H1 (cell line): ENCODE results near the gene PLEKHG3. TPM values are rescaled to one million over a fixed set of nuclear protein-coding genes. Genes with fewer than 3 reads are reported as not detected.

Experiments
- CTBP2 ChIP-seq: IDR thresholded peaks from 2 replicates; pipeline ENCODE4 v1.7.0; 2011; ENCODE audit warnings: borderline replicate concordance, mild to moderate bottlenecking, moderate library complexity, mixed read lengths, low read length; ENCODE audit not compliant: insufficient read depth, insufficient read length
- NANOG ChIP-seq: IDR thresholded peaks from 2 replicates; pipeline ENCODE4 v1.6.1; 2011; ENCODE audit warnings: low read length, low read depth, mild to moderate bottlenecking, inconsistent platforms; ENCODE audit not compliant: insufficient read depth, poor library complexity, severe bottlenecking
- RAD21 ChIP-seq, 2 experiments: IDR thresholded peaks in 1 of 2; conservative IDR thresholded peaks in 1 of 2; 2 replicates each; pipeline ENCODE4 v1.6.1; 2011; ENCODE audit warnings: low read depth in 2 of 2, low read length in 2 of 2, improper control_type of control experiment in 1 of 2, inconsistent platforms in 1 of 2, mild to moderate bottlenecking in 1 of 2, moderate library complexity in 1 of 2
- polyA plus RNA-seq, 7 experiments: library from polyadenylated mRNA; depleted of rRNA in 3 of 7; stranded (reverse) in 5 of 7; unstranded in 2 of 7; fragments of >200 nt in 5 of 7; fragments of 200-250 nt in 2 of 7; gene quantifications; 1 replicate in 5 of 7; 2 replicates in 1 of 7; 4 replicates in 1 of 7; pipeline versions ENCODE4 v1.2.1 to v1.2.3, GENCODE V29; 2011 to 2013; ENCODE audit warnings: missing spikeins in 2 of 7, mixed read lengths in 2 of 7
- total RNA-seq: library from RNA; stranded (reverse); fragmentation: NEBNext Ultra II Directional; extraction: Animal tissue kit (Norgen Biotek cat#: 25700); gene quantifications from 2 replicates; pipeline ENCODE4 v1.2.1, GENCODE V29; 2021
- TF ChIP-seq, protein P1 (sequence below): fragments of 300-600 bp; sonication (generic); IDR thresholded peaks from 2 replicates; pipeline ENCODE4 v1.7.1; 2012; ENCODE audit warnings: low read length, moderate library complexity, mild to moderate bottlenecking, inconsistent platforms; ENCODE audit not compliant: insufficient replicate concordance
- TF ChIP-seq, protein P2 (sequence below): IDR thresholded peaks from 2 replicates; pipeline ENCODE4 v1.6.1; 2011; ENCODE audit warnings: low read depth, mild to moderate bottlenecking, low read length; ENCODE audit not compliant: insufficient read depth

Gene PLEKHG3
- total and polyA plus RNA-seq, 2 of the 8 experiments (the other 6 are each of a cell fraction or from before 2014, with no cell fraction given): 43.4 to 90.6 TPM

GRCh38 chr14:64795211-64795610 is 91.0 kb downstream of the PLEKHG3 start (continued):
- TF ChIP-seq RAD21 (IDR thresholded peaks at IDR 0.05 in 1 of 2, conservative IDR thresholded peaks at IDR 0.05 in 1 of 2; ENCODE audit: low read depth in 2 of 2, low read length in 2 of 2) (no peak), NANOG (no peak), CTBP2 (no peak)
- TF ChIP-seq, protein P1, sequence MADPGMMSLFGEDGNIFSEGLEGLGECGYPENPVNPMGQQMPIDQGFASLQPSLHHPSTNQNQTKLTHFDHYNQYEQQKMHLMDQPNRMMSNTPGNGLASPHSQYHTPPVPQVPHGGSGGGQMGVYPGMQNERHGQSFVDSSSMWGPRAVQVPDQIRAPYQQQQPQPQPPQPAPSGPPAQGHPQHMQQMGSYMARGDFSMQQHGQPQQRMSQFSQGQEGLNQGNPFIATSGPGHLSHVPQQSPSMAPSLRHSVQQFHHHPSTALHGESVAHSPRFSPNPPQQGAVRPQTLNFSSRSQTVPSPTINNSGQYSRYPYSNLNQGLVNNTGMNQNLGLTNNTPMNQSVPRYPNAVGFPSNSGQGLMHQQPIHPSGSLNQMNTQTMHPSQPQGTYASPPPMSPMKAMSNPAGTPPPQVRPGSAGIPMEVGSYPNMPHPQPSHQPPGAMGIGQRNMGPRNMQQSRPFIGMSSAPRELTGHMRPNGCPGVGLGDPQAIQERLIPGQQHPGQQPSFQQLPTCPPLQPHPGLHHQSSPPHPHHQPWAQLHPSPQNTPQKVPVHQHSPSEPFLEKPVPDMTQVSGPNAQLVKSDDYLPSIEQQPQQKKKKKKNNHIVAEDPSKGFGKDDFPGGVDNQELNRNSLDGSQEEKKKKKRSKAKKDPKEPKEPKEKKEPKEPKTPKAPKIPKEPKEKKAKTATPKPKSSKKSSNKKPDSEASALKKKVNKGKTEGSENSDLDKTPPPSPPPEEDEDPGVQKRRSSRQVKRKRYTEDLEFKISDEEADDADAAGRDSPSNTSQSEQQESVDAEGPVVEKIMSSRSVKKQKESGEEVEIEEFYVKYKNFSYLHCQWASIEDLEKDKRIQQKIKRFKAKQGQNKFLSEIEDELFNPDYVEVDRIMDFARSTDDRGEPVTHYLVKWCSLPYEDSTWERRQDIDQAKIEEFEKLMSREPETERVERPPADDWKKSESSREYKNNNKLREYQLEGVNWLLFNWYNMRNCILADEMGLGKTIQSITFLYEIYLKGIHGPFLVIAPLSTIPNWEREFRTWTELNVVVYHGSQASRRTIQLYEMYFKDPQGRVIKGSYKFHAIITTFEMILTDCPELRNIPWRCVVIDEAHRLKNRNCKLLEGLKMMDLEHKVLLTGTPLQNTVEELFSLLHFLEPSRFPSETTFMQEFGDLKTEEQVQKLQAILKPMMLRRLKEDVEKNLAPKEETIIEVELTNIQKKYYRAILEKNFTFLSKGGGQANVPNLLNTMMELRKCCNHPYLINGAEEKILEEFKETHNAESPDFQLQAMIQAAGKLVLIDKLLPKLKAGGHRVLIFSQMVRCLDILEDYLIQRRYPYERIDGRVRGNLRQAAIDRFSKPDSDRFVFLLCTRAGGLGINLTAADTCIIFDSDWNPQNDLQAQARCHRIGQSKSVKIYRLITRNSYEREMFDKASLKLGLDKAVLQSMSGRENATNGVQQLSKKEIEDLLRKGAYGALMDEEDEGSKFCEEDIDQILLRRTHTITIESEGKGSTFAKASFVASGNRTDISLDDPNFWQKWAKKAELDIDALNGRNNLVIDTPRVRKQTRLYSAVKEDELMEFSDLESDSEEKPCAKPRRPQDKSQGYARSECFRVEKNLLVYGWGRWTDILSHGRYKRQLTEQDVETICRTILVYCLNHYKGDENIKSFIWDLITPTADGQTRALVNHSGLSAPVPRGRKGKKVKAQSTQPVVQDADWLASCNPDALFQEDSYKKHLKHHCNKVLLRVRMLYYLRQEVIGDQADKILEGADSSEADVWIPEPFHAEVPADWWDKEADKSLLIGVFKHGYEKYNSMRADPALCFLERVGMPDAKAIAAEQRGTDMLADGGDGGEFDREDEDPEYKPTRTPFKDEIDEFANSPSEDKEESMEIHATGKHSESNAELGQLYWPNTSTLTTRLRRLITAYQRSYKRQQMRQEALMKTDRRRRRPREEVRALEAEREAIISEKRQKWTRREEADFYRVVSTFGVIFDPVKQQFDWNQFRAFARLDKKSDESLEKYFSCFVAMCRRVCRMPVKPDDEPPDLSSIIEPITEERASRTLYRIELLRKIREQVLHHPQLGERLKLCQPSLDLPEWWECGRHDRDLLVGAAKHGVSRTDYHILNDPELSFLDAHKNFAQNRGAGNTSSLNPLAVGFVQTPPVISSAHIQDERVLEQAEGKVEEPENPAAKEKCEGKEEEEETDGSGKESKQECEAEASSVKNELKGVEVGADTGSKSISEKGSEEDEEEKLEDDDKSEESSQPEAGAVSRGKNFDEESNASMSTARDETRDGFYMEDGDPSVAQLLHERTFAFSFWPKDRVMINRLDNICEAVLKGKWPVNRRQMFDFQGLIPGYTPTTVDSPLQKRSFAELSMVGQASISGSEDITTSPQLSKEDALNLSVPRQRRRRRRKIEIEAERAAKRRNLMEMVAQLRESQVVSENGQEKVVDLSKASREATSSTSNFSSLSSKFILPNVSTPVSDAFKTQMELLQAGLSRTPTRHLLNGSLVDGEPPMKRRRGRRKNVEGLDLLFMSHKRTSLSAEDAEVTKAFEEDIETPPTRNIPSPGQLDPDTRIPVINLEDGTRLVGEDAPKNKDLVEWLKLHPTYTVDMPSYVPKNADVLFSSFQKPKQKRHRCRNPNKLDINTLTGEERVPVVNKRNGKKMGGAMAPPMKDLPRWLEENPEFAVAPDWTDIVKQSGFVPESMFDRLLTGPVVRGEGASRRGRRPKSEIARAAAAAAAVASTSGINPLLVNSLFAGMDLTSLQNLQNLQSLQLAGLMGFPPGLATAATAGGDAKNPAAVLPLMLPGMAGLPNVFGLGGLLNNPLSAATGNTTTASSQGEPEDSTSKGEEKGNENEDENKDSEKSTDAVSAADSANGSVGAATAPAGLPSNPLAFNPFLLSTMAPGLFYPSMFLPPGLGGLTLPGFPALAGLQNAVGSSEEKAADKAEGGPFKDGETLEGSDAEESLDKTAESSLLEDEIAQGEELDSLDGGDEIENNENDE: no peak
- TF ChIP-seq, protein P2, sequence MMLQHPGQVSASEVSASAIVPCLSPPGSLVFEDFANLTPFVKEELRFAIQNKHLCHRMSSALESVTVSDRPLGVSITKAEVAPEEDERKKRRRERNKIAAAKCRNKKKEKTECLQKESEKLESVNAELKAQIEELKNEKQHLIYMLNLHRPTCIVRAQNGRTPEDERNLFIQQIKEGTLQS: no peak
